Coronary artery (tissue), 2 donors: Measurements from ENCODE around the gene SYT7.

Source experiments
- DNase-seq: peaks from one replicate; pipeline ENCODE4 v3.0.0-alpha.2; 2017; ENCODE audit warnings: low spot score
- H3K27ac ChIP-seq, 2 donors: fragments of 200-600 bp; sonication (generic); one replicate each; pipeline ENCODE4 v1.5.1; 2016 to 2019
- H3K4me3 ChIP-seq: fragments of 200-600 bp; sonication (generic); 2 replicates; pipeline ENCODE4 v1.5.1; 2016; ENCODE audit warnings: mild to moderate bottlenecking, moderate library complexity
- CTCF ChIP-seq: fragments of 200-600 bp; sonication (generic); IDR thresholded peaks from one replicate; pipeline ENCODE4 v1.5.1; 2019; ENCODE audit warnings: antibody characterized with exemption

SYT7 gene

GRCh38 chr11:61575886-61576861 lies 4.7 kb downstream of the SYT7 start:
- Histone ChIP-seq H3K27ac (no peak overlapping the region), H3K4me3 (no peak overlapping the region)
- no peak for TF ChIP-seq CTCF
- no peak for DNase-seq

GRCh38 chr11:61574611-61575010 lies 6.3 kb downstream of the SYT7 start:
- no peak for TF ChIP-seq CTCF
- Histone ChIP-seq H3K4me3 (no peak overlapping the region), H3K27ac (no peak overlapping the region)
- DNase-seq, result no peak

DNA sequence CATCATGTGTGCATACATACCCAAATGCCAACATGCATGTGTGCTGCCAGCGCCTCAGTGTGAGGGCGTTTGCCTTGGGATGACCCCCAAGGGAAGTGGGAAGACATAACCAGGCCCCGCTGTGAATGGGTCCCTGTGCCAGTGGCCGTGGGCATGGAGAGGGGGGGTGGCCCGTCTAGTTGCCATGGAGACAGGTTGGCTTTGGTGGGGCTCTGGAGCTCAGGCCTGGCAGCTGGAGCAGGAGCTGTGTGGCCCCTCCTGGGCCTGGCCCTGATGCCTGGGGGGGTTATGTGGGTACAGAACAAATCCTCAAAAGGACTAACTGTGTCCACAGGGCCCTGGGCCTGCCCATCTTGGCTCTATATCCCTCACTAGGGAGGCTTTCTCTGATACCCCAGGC lies 8.0 kb downstream of the SYT7 start:
- no peak overlapping the region for H3K4me3 ChIP-seq
- DNase-seq, result no peak
- H3K27ac ChIP-seq, result no peak overlapping the region
- TF ChIP-seq CTCF, result no peak

DNA sequence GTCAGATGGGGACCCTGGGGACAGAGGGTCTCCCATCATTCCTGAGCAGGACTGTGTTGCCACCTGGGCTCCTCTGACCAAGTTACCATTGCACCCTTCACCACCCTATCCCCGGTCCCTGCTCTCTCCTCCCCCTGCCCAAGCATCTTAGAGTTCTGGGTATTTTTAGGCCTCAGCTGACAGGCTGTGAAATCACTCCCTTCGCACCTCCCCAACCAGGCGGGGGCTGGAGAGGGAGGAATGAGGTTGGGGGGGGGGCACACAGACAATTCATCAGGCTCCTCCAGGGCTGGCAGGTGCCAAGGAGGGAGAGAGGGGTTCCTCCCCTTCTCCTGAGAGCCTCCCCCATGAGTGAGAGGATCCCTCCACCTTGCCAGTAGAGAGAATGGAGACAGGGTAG lies 9.0 kb downstream of the SYT7 start:
- H3K4me3 ChIP-seq, result no peak overlapping the region
- no peak overlapping the region for H3K27ac ChIP-seq
- no peak for TF ChIP-seq CTCF
- no peak for DNase-seq

DNA sequence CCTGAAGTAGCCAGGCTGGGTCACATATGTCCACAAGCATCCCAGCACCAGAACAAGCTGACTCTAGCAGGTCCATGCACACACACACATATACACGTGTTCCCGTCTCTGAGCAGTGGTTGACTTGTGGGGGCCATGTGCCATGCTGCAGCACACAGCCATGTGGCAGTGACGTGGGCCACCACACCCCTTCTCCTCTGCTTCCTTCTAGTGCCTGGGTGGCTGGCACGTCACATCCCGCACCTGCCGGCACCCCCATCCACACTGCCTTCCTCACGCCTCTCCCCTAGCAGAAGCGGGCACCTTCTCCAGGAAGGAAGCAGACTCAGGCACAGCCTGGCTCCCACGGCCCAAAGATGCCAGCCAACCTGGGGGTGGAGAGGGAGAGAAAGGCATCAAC lies 9.5 kb downstream of the SYT7 start:
- DNase-seq, result no peak
- Histone ChIP-seq H3K27ac (no peak overlapping the region), H3K4me3 (no peak overlapping the region)
- no peak for TF ChIP-seq CTCF

DNA sequence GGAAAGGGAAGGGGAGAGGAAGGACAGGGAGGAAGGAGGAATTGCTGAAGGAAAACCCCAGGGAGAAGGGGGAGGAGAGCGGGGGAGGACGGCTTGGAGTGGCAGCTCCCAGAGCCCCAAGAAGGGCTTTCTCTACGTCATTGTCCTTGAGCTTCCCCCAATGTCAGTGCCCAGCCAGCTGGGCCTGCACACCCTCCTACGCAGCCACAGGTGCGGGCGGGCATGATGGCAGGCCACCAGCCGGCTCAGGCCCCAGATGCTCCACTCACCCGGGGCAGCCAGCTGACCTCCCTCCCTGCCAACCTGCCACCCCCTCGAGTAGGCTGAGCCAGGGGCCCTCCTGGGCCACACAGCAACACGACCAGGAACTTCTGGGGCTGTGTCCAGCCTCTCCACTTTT lies 11.2 kb downstream of the SYT7 start:
- DNase-seq, result no peak
- no peak overlapping the region for H3K27ac ChIP-seq
- TF ChIP-seq CTCF, result no peak
- no peak overlapping the region for H3K4me3 ChIP-seq

DNA sequence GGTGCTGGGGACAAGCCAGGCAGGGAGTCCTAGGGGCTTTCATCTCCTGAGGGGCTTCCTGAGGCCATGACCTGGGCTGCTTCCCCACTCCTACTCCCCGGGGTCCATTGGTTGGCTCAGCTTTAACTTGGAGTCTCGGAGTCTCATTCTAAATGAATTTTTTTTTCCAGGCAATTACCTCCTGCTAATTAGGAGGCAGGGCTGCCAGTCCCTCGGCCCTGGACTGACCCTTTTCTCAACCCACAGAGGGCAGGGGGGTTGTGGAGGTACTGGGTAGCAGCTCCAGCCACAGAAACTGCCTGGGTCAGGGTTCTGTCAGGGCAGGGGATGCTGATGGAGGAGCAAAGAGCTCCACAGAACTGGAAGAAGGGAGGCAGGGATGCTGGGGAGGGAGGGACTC lies 11.9 kb downstream of the SYT7 start:
- Histone ChIP-seq H3K4me3 (no peak overlapping the region), H3K27ac (no peak overlapping the region)
- no peak for TF ChIP-seq CTCF
- no peak for DNase-seq
